Activated CD4-positive, alpha-beta T cell treated with anti-CD3 and anti-CD28 coated beads, Interleukin-2, amount 50 U/mL, for 16 hours (primary cell): ENCODE results near the gene EWSR1.

Source experiments
- DNase-seq: peaks from one replicate; pipeline ENCODE4 v3.0.0-alpha.2; 2020

EWSR1 gene

GRCh38 chr22:29269731-29270474 is 1.8 kb downstream of the EWSR1 start:
- peak; percentile 27 for DNase-seq

DNA sequence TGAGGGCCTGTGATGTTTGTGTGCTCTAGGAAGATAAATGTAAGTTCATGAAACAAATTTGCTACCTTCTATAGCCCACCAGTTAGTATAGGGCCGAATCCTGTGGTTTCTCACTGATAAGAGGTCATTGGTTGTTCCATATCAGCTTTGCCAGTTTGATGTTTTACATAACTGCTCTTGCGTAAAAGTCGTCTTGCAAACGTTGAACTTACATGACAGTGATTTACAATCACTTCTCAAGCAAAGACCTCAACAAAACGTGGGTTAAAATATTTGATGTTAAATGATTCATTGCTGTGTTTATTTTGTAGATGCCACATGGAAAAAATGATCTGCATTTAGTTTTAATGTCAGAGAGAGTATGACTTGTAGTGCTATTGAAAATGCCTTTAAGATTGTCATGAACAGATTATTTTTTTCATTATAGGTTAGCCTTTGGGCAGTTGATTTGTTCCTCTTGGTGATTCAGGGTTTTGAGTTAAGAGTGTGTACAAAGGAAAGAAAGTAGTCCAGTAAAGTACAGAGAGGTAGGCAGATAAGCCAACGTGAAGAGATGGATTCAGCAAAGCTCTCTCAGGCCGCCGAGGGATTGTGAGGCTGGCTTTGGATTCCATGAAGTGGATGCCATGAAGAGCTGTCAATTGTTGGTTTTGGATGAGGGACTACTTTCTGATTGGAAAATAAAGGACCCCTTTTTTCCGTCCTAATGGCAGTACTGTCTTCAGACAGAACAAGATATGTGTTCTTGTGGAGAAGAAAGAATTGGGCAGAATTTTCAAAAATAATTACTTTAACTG is 2.6 kb downstream of the EWSR1 start:
- no peak for DNase-seq

DNA sequence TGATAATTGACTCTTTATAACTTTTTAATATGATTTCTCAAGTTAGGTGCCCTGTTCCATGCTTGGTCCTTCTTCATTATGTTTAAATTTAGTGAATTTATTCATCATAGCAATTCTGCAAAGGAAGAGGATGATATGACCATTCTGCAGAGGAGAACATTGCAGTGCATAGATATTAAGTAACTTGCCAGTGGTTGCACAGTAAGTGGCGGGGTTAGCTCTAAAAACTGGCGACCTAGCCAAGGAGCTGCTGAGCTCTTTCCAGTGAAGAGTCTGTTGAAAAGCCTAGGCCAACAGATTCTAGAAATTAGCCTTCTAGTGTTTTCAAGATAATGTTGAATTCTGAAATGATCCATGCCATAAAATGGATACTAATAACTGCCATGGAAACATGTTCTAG is 4.6 kb downstream of the EWSR1 start:
- no peak for DNase-seq

- DNase-seq = no peak
Observed at GRCh38 chr22:29275167-29275566, 7.1 kb downstream of the EWSR1 start.

GRCh38 chr22:29275819-29276565 is 7.9 kb downstream of the EWSR1 start:
- DNase-seq = no peak

- DNase-seq = no peak
Observed at GRCh38 chr22:29277927-29278326, 9.9 kb downstream of the EWSR1 start.

GRCh38 chr22:29284196-29284595 is 16.1 kb downstream of the EWSR1 start:
- no peak for DNase-seq

DNA sequence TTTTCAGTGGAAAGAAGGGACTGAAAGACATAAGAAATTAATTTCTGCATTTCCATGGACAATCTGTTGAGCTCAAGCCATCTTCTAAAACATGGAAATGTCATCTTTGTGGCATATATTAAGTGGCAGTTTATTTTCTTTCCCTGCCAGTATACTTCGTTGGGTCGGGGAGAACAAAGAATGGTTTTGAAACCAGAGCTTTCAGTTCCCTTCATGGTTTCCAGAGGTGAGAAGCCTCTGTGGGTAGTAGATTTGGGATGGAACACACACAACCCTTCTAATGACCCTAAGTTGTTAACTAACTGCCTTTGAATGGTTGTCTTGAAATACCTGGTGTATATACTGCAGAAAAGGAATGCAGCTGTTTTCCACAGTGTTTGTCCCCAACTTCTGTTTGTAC is 20.8 kb downstream of the EWSR1 start:
- no peak for DNase-seq

GRCh38 chr22:29290061-29290460 is 22.0 kb downstream of the EWSR1 start:
- no peak for DNase-seq

GRCh38 chr22:29291215-29291614 is 23.1 kb downstream of the EWSR1 start:
- no peak for DNase-seq

DNA sequence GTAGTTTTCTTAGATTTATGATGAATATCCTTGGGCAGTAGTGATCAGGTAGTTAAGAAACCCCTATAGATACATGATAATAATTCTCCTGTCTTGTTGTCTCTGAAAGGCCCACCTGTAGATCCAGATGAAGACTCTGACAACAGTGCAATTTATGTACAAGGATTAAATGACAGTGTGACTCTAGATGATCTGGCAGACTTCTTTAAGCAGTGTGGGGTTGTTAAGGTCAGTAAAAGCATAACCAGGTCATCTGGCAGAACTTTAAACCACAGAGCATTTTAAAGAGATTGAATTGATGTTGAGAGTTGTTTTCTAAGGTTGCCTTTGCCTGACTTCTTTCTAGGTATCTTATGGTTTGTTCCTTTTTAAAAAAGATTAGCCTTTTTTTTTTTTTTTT is 24.3 kb downstream of the EWSR1 start:
- DNase-seq = no peak

- no peak for DNase-seq
Observed at GRCh38 chr22:29298641-29299040, 30.6 kb downstream of the EWSR1 start.

DNA sequence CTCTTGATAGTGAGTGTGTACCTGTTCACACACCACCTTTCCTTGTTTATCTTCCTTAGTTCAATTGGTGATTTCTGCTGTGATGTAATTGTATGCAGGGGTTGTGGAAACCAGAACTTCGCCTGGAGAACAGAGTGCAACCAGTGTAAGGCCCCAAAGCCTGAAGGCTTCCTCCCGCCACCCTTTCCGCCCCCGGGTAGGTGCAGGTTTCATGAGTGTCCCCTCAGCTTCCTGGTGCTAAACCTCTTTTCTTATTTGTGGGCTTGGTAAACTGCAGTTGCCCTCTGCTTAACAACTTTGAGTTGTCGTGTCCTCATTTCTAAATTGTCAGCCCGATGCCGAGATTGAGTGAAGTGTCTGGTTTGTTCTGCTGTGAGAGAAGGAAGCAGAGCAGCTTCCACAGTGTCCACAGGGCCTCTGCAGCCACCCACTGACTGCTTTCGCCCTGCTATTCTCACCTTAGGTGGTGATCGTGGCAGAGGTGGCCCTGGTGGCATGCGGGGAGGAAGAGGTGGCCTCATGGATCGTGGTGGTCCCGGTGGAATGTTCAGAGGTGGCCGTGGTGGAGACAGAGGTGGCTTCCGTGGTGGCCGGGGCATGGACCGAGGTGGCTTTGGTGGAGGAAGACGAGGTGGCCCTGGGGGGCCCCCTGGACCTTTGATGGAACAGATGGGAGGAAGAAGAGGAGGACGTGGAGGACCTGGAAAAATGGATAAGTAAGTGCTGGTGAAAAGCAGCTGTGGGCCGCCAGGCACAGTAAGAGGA is 31.2 kb downstream of the EWSR1 start:
- no peak for DNase-seq

DNA sequence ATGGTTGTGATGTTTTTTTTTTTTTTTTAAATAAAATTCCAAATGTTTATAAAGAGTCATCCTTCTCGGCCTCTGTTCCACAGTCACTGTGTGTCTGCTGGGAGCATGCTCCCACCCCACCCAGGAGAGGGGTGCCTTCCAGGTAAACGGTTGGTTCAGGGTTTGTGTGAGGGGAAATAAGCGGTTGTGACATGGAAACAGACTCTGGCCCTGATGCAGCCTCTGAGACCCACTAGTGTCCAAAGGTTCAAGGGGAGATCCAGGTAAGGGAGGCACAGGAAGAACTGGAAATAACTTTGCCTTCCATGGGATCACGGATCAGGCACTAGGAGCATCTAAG is 32.4 kb downstream of the EWSR1 start:
- no peak for DNase-seq

DNA sequence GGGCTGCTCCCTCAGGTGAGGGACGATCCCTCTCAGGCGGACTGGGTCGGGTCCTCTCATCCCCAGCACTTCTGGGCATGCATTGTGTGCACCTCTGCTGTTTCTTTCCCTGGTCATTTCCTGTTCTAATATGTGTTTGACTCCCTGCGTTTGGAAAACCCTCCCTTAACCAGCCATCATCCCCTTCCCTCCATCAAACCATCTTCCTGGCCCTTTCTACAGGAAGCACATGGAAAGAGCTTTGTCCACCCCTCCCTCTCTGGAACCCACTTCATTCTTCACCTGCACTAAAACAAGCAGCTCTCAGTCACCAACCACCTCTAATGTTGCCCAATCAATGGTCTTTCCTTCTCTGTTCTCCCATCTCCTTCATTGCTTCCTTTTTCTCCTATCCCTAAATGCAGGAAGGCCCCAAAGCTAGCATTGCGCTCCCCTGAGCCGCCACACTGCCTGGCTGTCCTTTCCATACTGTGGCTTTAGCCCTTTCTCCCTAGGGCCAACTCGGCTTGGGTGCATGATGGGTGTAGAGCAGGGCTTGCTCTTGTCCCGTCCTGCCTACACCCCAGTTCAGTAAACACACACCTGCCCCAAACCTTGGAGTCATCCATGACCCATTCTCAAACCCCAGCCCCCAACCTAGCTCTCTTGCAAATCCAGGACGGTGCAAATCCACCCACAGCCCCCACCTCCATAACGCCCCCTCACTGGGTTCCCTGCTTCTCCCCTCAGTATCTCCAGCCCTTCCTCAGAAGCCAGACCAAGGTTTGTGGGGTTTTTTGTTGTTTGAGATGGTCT is 32.9 kb downstream of the EWSR1 start:
- no peak for DNase-seq

GRCh38 chr22:29301716-29302401 is 33.8 kb downstream of the EWSR1 start:
- no peak for DNase-seq

- DNase-seq = no peak
Observed at GRCh38 chr22:29302402-29302680, 34.3 kb downstream of the EWSR1 start.

GRCh38 chr22:29302681-29303465 is 34.8 kb downstream of the EWSR1 start:
- DNase-seq = no peak

DNA sequence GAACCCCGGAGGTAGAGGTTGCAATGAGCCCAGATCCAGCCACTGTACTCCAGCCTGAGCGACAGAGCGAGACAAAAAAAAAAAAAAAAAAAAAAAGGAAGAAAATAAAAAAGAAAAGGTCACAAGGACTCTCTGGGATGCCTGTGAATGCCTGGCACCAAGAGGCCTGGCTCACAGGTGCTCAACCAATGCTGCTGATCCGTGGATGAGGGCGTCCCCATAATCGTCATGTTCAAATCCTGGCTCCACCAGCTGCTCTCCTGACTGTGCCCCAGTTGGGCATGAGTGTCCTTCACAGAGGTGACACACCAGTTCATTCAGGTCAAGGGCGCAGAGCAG is 37.7 kb downstream of the EWSR1 start:
- no peak for DNase-seq

DNA sequence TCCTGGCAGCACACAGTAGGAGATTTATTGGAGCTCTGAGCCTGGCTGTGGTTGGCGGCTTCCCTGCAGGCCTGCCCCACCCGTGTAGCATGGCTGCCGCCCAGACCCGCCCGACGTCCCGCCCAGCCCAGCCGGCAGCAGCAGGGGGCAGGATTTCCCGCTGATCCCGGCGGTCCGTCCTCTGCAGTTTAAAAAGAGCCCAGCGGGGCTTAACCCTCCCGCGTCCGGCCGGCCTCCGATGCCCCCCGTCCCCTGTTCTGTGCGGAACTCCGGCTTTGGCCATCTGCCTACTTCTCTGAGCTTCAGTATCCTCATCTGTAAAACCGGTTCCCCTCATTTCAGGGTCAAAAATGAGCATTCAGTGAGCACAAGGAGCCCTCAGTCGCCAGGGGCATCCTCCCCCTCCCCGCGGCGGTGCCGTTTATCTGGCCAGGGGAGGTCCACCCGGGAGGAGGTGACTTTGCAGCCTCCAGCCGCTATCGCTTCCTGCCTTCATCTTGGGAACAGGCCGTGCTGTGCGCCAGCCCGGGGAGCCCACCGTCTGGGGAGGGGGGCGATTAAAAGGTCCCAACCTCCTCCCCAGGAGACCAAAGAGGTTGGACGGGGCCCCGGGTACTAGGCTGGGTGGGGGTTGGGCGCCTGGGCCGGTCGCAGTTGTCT is 38.2 kb downstream of the EWSR1 start, which contains the start of gene GAS2L1:
Gene GAS2L1, plus strand, starts transcription at position 476 of the 660 bp plus-strand sequence. CDS start 1,456 bp downstream, outside the sequence.
- DNase-seq = peak; percentile 47
